OCI-LY7 (cell line): ENCODE results near the gene PSMG4. TPM values are rescaled to one million over a fixed set of nuclear protein-coding genes. Genes with fewer than 3 reads are reported as not detected.

ENCODE experiments used
- BruUV-seq: library from RNA; stranded (reverse); fragments of 400-500 nt; replicated peaks from 2 replicates; lab custom pipeline; 2021; lab: Mats Ljungman, UMichigan
- CTCF ChIA-PET: fragments of 300-600 bp; sonication (Branson Sonifier 250); formaldehyde crosslinking; loops from one replicate; lab custom pipeline; 2022; ENCODE audit warnings: antibody characterized with exemption; ENCODE audit not compliant: unreplicated experiment; lab: Charles Lee
- POLR2A ChIA-PET: fragments of 300-600 bp; sonication (Branson Sonifier 250); formaldehyde crosslinking; loops from one replicate; lab custom pipeline; 2022; ENCODE audit warnings: antibody characterized with exemption; lab: Charles Lee
- DNase-seq: peaks from one replicate; pipeline ENCODE4 v3.0.0-alpha.2; 2015; ENCODE audit warnings: low spot score
- H2AFZ ChIP-seq: fragments of 200-600 bp; sonication (generic), shearing (Covaris generic); 2 replicates; pipeline ENCODE4 v1.6.1; 2014; ENCODE audit warnings: mild to moderate bottlenecking, antibody characterized with exemption, low read length, moderate library complexity
- H3K27ac ChIP-seq: fragments of 200-600 bp; sonication (generic); 2 replicates; pipeline ENCODE4 v1.5.1; 2014; ENCODE audit warnings: mixed run types, low read depth, mild to moderate bottlenecking, moderate library complexity, low read length, inconsistent platforms; ENCODE audit not compliant: poor library complexity, severe bottlenecking
- H3K36me3 ChIP-seq: fragments of 200-600 bp; sonication (generic); 2 replicates; pipeline ENCODE4 v1.6.1; 2014; ENCODE audit warnings: mild to moderate bottlenecking, antibody characterized with exemption, low read length, moderate library complexity, mixed read lengths; ENCODE audit not compliant: insufficient read depth
- H3K4me1 ChIP-seq: fragments of 200-600 bp; sonication (generic); 2 replicates; pipeline ENCODE4 v1.5.1; 2014; ENCODE audit warnings: mild to moderate bottlenecking, low read length; ENCODE audit not compliant: insufficient read depth, poor library complexity, severe bottlenecking
- H3K4me2 ChIP-seq: fragments of 200-600 bp; sonication (generic); 2 replicates; pipeline ENCODE4 v1.6.1; 2014; ENCODE audit warnings: mild to moderate bottlenecking, low read length
- H3K4me3 ChIP-seq: fragments of 200-600 bp; sonication (generic); 2 replicates; pipeline ENCODE4 v1.5.1; 2014; ENCODE audit warnings: mild to moderate bottlenecking, low read depth, low read length; ENCODE audit not compliant: poor library complexity, severe bottlenecking
- H3K79me2 ChIP-seq: fragments of 200-600 bp; sonication (generic); 2 replicates; pipeline ENCODE4 v1.6.1; 2016; ENCODE audit warnings: low read depth, mild to moderate bottlenecking, low read length, moderate library complexity, mixed read lengths; ENCODE audit not compliant: insufficient read depth
- H3K9me2 ChIP-seq: fragments of 200-600 bp; sonication (generic); 2 replicates; pipeline ENCODE4 v1.6.1; 2016; ENCODE audit warnings: mild to moderate bottlenecking, low read length, mixed read lengths; ENCODE audit not compliant: insufficient read depth
- H3K9me3 ChIP-seq: fragments of 200-600 bp; sonication (generic); 2 replicates; pipeline ENCODE4 v1.6.1; 2014; ENCODE audit warnings: mild to moderate bottlenecking, mixed run types, low read length, mixed read lengths
- H4K20me1 ChIP-seq: fragments of 200-600 bp; sonication (generic); 2 replicates; pipeline ENCODE4 v1.6.1; 2014; ENCODE audit warnings: mild to moderate bottlenecking, antibody characterized with exemption, low read length, moderate library complexity, mixed read lengths; ENCODE audit not compliant: insufficient read depth
- EZH2phosphoT487 ChIP-seq: fragments of 200-600 bp; sonication (generic); IDR thresholded peaks from 2 replicates; pipeline ENCODE4 v1.6.1; 2018; ENCODE audit warnings: low read depth, borderline replicate concordance, mild to moderate bottlenecking, mixed run types, antibody characterized with exemption, low read length, moderate library complexity, mixed read lengths
- intact Hi-C: fragments of 100-400 bp; cut with micrococcal nuclease; formaldehyde crosslinking; loops from one replicate; pipeline ENCODE4 v1.10.0; 2022; ENCODE audit not compliant: unreplicated experiment
- total RNA-seq, 2 experiments: library from RNA; depleted of rRNA in 1 of 2; stranded (reverse); fragments of >200 nt in 1 of 2; shearing (Covaris generic) in 1 of 2; gene quantifications; 2 replicates each; pipeline ENCODE4 v1.2.3, GENCODE V29; 2014 to 2022
- TF ChIP-seq, protein P1 (sequence below): fragments of 200-600 bp; sonication (generic); conservative IDR thresholded peaks from 2 replicates; pipeline ENCODE4 v1.5.1; 2014; ENCODE audit warnings: mild to moderate bottlenecking, antibody characterized with exemption, low read length, moderate library complexity, mixed read lengths

PSMG4 gene
- total RNA-seq, 2 experiments from 2014 or later, result 48.9 to 65.4 TPM

DNA sequence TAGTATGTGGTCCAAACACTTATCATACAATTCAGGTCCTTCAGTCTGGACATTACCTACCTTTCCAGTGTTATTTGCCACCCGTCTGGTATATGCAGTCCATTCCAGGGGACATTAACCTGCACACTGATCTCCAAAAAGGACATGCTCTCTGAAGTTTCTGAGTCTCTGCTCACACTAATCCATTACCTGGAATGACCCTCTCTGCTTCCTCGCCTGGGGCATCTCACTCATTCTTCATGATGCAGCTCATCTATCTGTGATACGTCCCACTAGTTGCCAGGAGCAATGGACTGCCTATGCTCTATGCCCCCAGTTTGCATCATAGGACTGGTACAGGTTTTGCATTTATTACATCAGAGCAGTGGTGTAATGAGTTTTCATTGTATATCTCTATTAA is 25.4 kb upstream of the PSMG4 start:
- CTCF ChIA-PET, result no interaction called here
- Histone ChIP-seq H3K4me1 (peaks cover 35% of the 10 kb centered on the region), H3K4me3 (no peak overlapping the region), H3K4me2 (no peak overlapping the region), H3K79me2 (no peaks in the 10 kb centered on the region), H4K20me1 (no peaks in the 10 kb centered on the region), H3K36me3 (no peaks in the 10 kb centered on the region), H3K9me3 (no peaks in the 10 kb centered on the region), H2AFZ (no peak overlapping the region), H3K9me2 (no peaks in the 10 kb centered on the region), H3K27ac (no peak overlapping the region)
- no TSS peak for BruUV-seq
- POLR2A ChIA-PET, result no interaction called here
- TF ChIP-seq EZH2phosphoT487, result no peak
- TF ChIP-seq, protein P1, sequence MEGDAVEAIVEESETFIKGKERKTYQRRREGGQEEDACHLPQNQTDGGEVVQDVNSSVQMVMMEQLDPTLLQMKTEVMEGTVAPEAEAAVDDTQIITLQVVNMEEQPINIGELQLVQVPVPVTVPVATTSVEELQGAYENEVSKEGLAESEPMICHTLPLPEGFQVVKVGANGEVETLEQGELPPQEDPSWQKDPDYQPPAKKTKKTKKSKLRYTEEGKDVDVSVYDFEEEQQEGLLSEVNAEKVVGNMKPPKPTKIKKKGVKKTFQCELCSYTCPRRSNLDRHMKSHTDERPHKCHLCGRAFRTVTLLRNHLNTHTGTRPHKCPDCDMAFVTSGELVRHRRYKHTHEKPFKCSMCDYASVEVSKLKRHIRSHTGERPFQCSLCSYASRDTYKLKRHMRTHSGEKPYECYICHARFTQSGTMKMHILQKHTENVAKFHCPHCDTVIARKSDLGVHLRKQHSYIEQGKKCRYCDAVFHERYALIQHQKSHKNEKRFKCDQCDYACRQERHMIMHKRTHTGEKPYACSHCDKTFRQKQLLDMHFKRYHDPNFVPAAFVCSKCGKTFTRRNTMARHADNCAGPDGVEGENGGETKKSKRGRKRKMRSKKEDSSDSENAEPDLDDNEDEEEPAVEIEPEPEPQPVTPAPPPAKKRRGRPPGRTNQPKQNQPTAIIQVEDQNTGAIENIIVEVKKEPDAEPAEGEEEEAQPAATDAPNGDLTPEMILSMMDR, result no peak
- no peak for DNase-seq
- intact Hi-C loops, result loop anchor here (10.0 kb wide), 1 partner anchor 249 kb away; no protein-coding TSS in a partner anchor

- no peaks in the 10 kb centered on the region for H3K79me2 ChIP-seq
- H3K27ac ChIP-seq, result no peak overlapping the region
- no peak overlapping the region for H3K4me3 ChIP-seq
- H3K36me3 ChIP-seq, result no peaks in the 10 kb centered on the region
- no TSS peak for BruUV-seq
- intact Hi-C loops, result loop anchor here (10.0 kb wide), 1 partner anchor 249 kb away; no protein-coding TSS in a partner anchor
- H4K20me1 ChIP-seq, result no peaks in the 10 kb centered on the region
- no peak overlapping the region for H3K4me2 ChIP-seq
- ChIA-PET POLR2A (no interaction called here), CTCF (no interaction called here)
- no peaks in the 10 kb centered on the region for H3K9me3 ChIP-seq
- H3K4me1 ChIP-seq, result peaks cover 32% of the 10 kb centered on the region
- no peak for DNase-seq
- no peak overlapping the region for H2AFZ ChIP-seq
- TF ChIP-seq, protein P1, result no peak
- TF ChIP-seq EZH2phosphoT487, result no peak
- H3K9me2 ChIP-seq, result no peaks in the 10 kb centered on the region
These were observed 24.8 kb upstream of the PSMG4 start for GRCh38 chr6:3233904-3234303.

DNA sequence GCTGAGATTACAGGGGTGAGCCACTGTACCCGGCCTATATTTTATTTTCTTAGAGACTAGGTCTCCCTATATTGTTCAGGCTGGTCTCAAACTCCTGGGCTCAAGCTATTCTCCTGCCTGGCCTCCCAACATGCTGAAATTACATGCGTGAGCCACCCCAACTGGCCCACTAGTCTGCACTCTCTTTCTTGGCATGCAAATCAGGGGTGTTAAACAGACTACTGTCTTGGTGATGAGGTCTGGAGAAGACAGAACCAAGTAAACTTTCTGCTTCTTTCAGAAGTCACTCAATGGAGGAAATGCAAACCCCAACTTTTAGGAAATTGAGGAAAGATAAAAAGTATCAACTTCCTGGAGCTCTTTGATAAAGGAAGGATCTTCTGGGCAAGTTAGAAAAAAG is 23.3 kb upstream of the PSMG4 start:
- intact Hi-C loops, result loop anchor here (5.0 to 10.0 kb wide), 3 partner anchors 73 to 251 kb away; no protein-coding TSS in a partner anchor
- no peak overlapping the region; the same call in 1 of the 2 replicates for H3K4me2 ChIP-seq
- no peaks in the 10 kb centered on the region for H3K9me3 ChIP-seq
- no peak overlapping the region for H3K27ac ChIP-seq
- no peak overlapping the region for H2AFZ ChIP-seq
- no peak overlapping the region for H3K4me3 ChIP-seq
- no TSS peak for BruUV-seq
- H3K36me3 ChIP-seq, result no peaks in the 10 kb centered on the region
- TF ChIP-seq, protein P1, result no peak
- TF ChIP-seq EZH2phosphoT487, result no peak
- H3K4me1 ChIP-seq, result peaks cover 24% of the 10 kb centered on the region
- POLR2A ChIA-PET, result interaction anchor here (0.7 kb wide), 1 partner anchor 326 kb away, joined by 3 read pairs; no protein-coding TSS in a partner anchor
- H3K79me2 ChIP-seq, result no peaks in the 10 kb centered on the region
- no peaks in the 10 kb centered on the region for H3K9me2 ChIP-seq
- CTCF ChIA-PET, result no interaction called here
- DNase-seq, result no peak
- no peaks in the 10 kb centered on the region for H4K20me1 ChIP-seq
